Endodermal cell (in vitro differentiated cells): ENCODE results near the gene PRICKLE4. TPM values are rescaled to one million over a fixed set of nuclear protein-coding genes. Genes with fewer than 3 reads are reported as not detected.

Experiments used
- DNase-seq: peaks from one replicate; pipeline ENCODE4 v3.0.0-alpha.2; 2017
- H3K27ac ChIP-seq: 2 replicates; pipeline ENCODE4 v1.5.1; 2013; ENCODE audit warnings: mild to moderate bottlenecking, low read depth, low read length, moderate library complexity
- H3K27me3 ChIP-seq: 2 replicates; pipeline ENCODE4 v1.6.1; 2013; ENCODE audit warnings: mild to moderate bottlenecking, low read length, moderate library complexity; ENCODE audit not compliant: insufficient read depth, control insufficient read depth, poor library complexity, severe bottlenecking
- H3K36me3 ChIP-seq: 2 replicates; pipeline ENCODE4 v1.7.0; 2013; ENCODE audit warnings: mild to moderate bottlenecking, low read length, moderate library complexity; ENCODE audit not compliant: control insufficient read depth, insufficient read depth
- H3K4me1 ChIP-seq: one replicate; pipeline ENCODE4 v1.7.0; 2013; ENCODE audit warnings: low read length; ENCODE audit not compliant: control insufficient read depth, insufficient read depth
- H3K4me3 ChIP-seq: 2 replicates; pipeline ENCODE4 v1.5.1; 2013; ENCODE audit warnings: mild to moderate bottlenecking, low read length, moderate library complexity
- H3K9ac ChIP-seq: 2 replicates; pipeline ENCODE4 v1.6.1; 2013; ENCODE audit warnings: mild to moderate bottlenecking, low read length, moderate library complexity; ENCODE audit not compliant: poor library complexity, severe bottlenecking; ENCODE audit errors: extremely low read depth
- H3K9me3 ChIP-seq: 2 replicates; pipeline ENCODE4 v1.6.1; 2013; ENCODE audit warnings: mild to moderate bottlenecking, low read length, moderate library complexity; ENCODE audit not compliant: control insufficient read depth
- H3K27ac Mint-ChIP-seq: 2 replicates; pipeline ENCODE4 v1.8.0; 2020; ENCODE audit warnings: mixed read lengths
- H3K27me3 Mint-ChIP-seq: 2 replicates; pipeline ENCODE4 v1.8.0; 2021; ENCODE audit warnings: mild to moderate bottlenecking, mixed read lengths; ENCODE audit not compliant: insufficient read depth
- H3K36me3 Mint-ChIP-seq: 2 replicates; pipeline ENCODE4 v1.8.0; 2020; ENCODE audit warnings: low read depth, mixed read lengths
- H3K4me1 Mint-ChIP-seq: 2 replicates; pipeline ENCODE4 v1.8.0; 2020; ENCODE audit warnings: mixed read lengths
- H3K4me3 Mint-ChIP-seq: 2 replicates; pipeline ENCODE4 v1.8.0; 2020; ENCODE audit warnings: mild to moderate bottlenecking, moderate library complexity, mixed read lengths
- H3K9me3 Mint-ChIP-seq: 2 replicates; pipeline ENCODE4 v1.8.0; 2020; ENCODE audit warnings: mild to moderate bottlenecking, mixed read lengths
- CTCF ChIP-seq: fragments of 200-600 bp; sonication (generic); conservative IDR thresholded peaks from 2 replicates; pipeline ENCODE4 v1.5.0; 2021; ENCODE audit warnings: antibody characterized with exemption, mild to moderate bottlenecking
- WGBS, 2 experiments: methylation state at CpG; one replicate each; pipeline versions ENCODE4 v1.1.5 to v1.1.7; 2013; ENCODE audit warnings: missing lambda C conversion rate in 2 of 2, mixed read lengths in 1 of 2; ENCODE audit not compliant: insufficient coverage in 1 of 2, insufficient read length in 1 of 2; 5-methylcytosine and 5-hydroxymethylcytosine counted together
- total RNA-seq, 2 donors: library from RNA; stranded (reverse); fragmentation: NEBNext Ultra II Directional in 1 of 2; extraction: Animal tissue kit (Norgen Biotek cat#: 25700) in 1 of 2; gene quantifications; 2 replicates in 1 of 2; 3 replicates in 1 of 2; pipeline ENCODE4 v1.2.1, GENCODE V29; 2021

PRICKLE4 gene
- total RNA-seq, 2 donors from 2014 or later: 2.6 to 3.6 TPM

DNA sequence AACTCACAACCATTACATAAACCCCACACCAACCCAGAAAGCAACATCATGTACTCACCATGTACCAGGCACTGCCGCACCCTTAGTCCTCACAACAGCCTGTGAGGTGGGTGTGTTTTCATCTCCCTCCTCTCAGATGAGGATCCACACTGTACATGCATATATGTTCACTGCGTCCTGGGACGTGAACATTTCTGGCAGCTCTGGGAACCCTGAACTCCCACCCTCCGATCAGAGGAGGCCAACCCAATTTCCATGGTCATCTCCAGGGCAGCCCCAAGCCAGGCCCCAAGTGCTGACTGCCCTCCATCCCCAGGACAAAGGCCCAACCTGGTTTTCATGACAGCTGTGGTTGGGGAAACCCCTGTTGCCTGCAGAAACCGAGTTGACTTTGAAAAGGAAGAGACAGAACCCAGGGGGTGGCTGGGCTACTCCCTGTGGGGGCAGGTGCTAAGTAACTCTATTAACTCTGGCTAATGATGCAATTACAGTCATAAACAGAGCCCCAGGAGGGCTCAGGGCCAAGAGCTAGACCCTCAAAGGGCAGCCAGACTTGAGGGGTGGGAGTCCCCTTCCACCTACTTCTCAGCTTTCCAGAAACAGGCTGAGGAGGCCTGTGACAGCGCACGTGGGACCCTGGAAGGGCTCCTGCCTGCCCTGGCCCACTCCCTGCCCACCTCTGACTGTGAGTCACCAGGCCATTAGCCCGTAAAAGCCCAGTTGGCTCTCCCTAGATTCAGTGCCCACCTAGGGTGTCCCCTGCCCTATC lies 47.8 kb upstream of the PRICKLE4 start:
- H3K9me3 ChIP-seq: no peaks in the 10 kb centered on the region
- peaks cover 17% of the 10 kb centered on the region for H3K27me3 ChIP-seq
- Mint-ChIP-seq H3K27me3 (peaks cover 23% of the 10 kb centered on the region), H3K4me1 (peaks cover 12% of the 10 kb centered on the region), H3K9me3 (no peaks in the 10 kb centered on the region), H3K36me3 (no peaks in the 10 kb centered on the region), H3K27ac (no peak overlapping the region), H3K4me3 (peak overlapping the region; percentile 63)
- H3K4me3 ChIP-seq: no peak overlapping the region
- TF ChIP-seq CTCF: no peak
- H3K9ac ChIP-seq: no peak overlapping the region
- peak; percentile 65 for DNase-seq
- no peak overlapping the region for H3K27ac ChIP-seq
- H3K4me1 ChIP-seq: peaks cover 3% of the 10 kb centered on the region
- no peaks in the 10 kb centered on the region for H3K36me3 ChIP-seq
- WGBS, 2 experiments: 64% methylated on average over 5 to 8 of the region's 8 CpGs

DNA sequence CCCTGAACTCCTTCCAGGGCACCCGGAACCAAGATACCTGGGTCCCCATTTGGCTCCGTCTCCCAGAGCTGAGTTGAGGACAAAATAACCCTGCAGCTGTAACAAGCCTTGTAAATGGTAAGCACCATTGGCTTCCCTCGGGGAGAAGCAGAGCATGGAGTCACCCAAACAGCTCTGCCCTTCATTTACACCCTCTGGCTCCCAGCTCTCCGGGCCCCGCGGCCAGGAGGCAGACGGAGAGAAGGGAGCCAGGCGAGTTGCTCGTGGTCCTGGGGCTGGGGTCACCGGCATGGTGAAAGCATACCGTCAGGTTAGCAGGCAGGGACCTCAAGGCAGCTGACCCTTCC lies 47.2 kb upstream of the PRICKLE4 start:
- no peak overlapping the region for H3K9ac ChIP-seq
- peaks cover 12% of the 10 kb centered on the region for H3K4me1 Mint-ChIP-seq

More for the DNA sequence above, 47.2 kb upstream of the PRICKLE4 start:
- H3K27ac ChIP-seq: no peak overlapping the region
- no peak for TF ChIP-seq CTCF
- Mint-ChIP-seq H3K36me3 (no peaks in the 10 kb centered on the region), H3K9me3 (no peaks in the 10 kb centered on the region), H3K4me3 (peak overlapping the region; percentile 63), H3K27ac (no peak overlapping the region), H3K27me3 (peaks cover 23% of the 10 kb centered on the region)
- no peaks in the 10 kb centered on the region for H3K36me3 ChIP-seq
- peaks cover 17% of the 10 kb centered on the region for H3K27me3 ChIP-seq
- H3K4me3 ChIP-seq: no peak overlapping the region
- H3K9me3 ChIP-seq: no peaks in the 10 kb centered on the region
- WGBS, 2 experiments: 20 to 25% methylated on average over 5 to 11 of the region's 11 CpGs
- H3K4me1 ChIP-seq: peaks cover 3% of the 10 kb centered on the region
- no peak for DNase-seq
